Transverse colon (tissue), 4 donors: Measurements from ENCODE around the gene LCP2. TPM values are rescaled to one million over a fixed set of nuclear protein-coding genes. Genes with fewer than 3 reads are reported as not detected.

ENCODE experiments used
- DNase-seq: peaks from one replicate; pipeline ENCODE4 v3.0.0-alpha.2; 2019
- H3K27ac ChIP-seq, 4 donors: fragments of 200-600 bp; sonication (generic); 2 replicates each; pipeline ENCODE4 v1.5.1; 2016 to 2018; ENCODE audit warnings: inconsistent platforms in 4 of 4
- H3K27me3 ChIP-seq: fragments of 200-600 bp; sonication (generic); 2 replicates; pipeline ENCODE4 v1.5.1; 2017; ENCODE audit warnings: inconsistent platforms
- H3K36me3 ChIP-seq, 4 donors: fragments of 200-600 bp; sonication (generic); 2 replicates each; pipeline ENCODE4 v1.5.1; 2017 to 2019; ENCODE audit warnings: inconsistent platforms in 4 of 4
- H3K4me1 ChIP-seq, 4 donors: fragments of 200-600 bp; sonication (generic); 2 replicates each; pipeline ENCODE4 v1.5.1; 2017 to 2020; ENCODE audit warnings: inconsistent platforms in 4 of 4
- H3K4me3 ChIP-seq, 4 donors: fragments of 200-600 bp; sonication (generic); 1 replicate in 1 of 4; 2 replicates in 3 of 4; pipeline versions ENCODE4 v1.5.1 to v1.6.1; 2017 to 2019; ENCODE audit warnings: inconsistent platforms in 4 of 4
- H3K9me3 ChIP-seq, 2 donors: fragments of 200-600 bp; sonication (generic); 2 replicates each; pipeline ENCODE4 v1.5.1; 2017 to 2019; ENCODE audit warnings: inconsistent platforms in 2 of 2
- CTCF ChIP-seq, 5 experiments: fragments of 200-600 bp in 3 of 5; fragments of 450-650 bp in 2 of 5; sonication (generic) in 3 of 5; IDR thresholded peaks; 1 replicate in 2 of 5; 2 replicates in 3 of 5; pipeline ENCODE4 v1.5.1; 2016 to 2017; ENCODE audit warnings: antibody characterized with exemption in 5 of 5, inconsistent platforms in 3 of 5, mild to moderate bottlenecking in 2 of 5, moderate library complexity in 1 of 5
- EP300 ChIP-seq: sonication (generic); formaldehyde crosslinking; IDR thresholded peaks from one replicate; pipeline ENCODE4 v1.6.1; 2017; ENCODE audit warnings: antibody characterized with exemption, low read depth
- POLR2A ChIP-seq: fragments of 450-650 bp; IDR thresholded peaks from one replicate; pipeline ENCODE4 v1.6.1; 2016; ENCODE audit warnings: antibody characterized with exemption, mild to moderate bottlenecking, moderate library complexity
- POLR2AphosphoS5 ChIP-seq, 3 donors: sonication (generic); formaldehyde crosslinking; IDR thresholded peaks; one replicate each; pipeline ENCODE4 v1.6.1; 2016; ENCODE audit warnings: antibody characterized with exemption in 3 of 3
- WGBS, 2 donors: methylation state at CpG; one replicate each; pipeline ENCODE4 v1.1.5; 2018; ENCODE audit warnings: low coverage in 1 of 2; 5-methylcytosine and 5-hydroxymethylcytosine counted together
- in situ Hi-C, 4 donors: fragments of 200-750 bp; cut with MboI; loops; one replicate each; pipeline versions ENCODE4 v1.15.0 to v1.15.1; 2017; ENCODE audit warnings: low sequenced_read_pairs in 3 of 4, low pct_ligation_motif_present in 1 of 4, low pct_unique_long_range_greater_than_20kb in 1 of 4
- intact Hi-C: fragments of 100-400 bp; cut with DNase I; formaldehyde crosslinking; loops from one replicate; pipeline ENCODE4 v1.15.1; 2023; ENCODE audit warnings: low total_unique reads
- total RNA-seq, 4 donors: library from RNA; depleted of rRNA; stranded (reverse); fragments of >200 nt; gene quantifications; one replicate each; pipeline ENCODE4 v1.1.0, GENCODE V29; 2016

LCP2 gene
- total RNA-seq, 4 donors from 2014 or later: 2.6 to 33.0 (median 23.3) TPM

GRCh38 chr5:170211575-170212334 lies 85.8 kb downstream of the LCP2 start:
- intact Hi-C loops: no loop called here
- Histone ChIP-seq H3K36me3 (no peaks in the 10 kb centered on the region), H3K4me1 (no peaks in the 10 kb centered on the region), H3K9me3 (no peaks in the 10 kb centered on the region), H3K27me3 (no peaks in the 10 kb centered on the region), H3K27ac (no peak overlapping the region), H3K4me3 (no peak overlapping the region)
- TF ChIP-seq EP300: no peak
- no peak for TF ChIP-seq CTCF (IDR thresholded peaks at IDR 0.05)
- TF ChIP-seq POLR2AphosphoS5 (IDR thresholded peaks at IDR 0.05): no peak
- TF ChIP-seq POLR2A: no peak
- WGBS, 2 donors: 56 to 78% methylated on average over 1 of the region's 1 CpG
- no peak for DNase-seq
- in situ Hi-C loops: no loop called here

- Histone ChIP-seq H3K36me3 (no peaks in the 10 kb centered on the region), H3K9me3 (no peaks in the 10 kb centered on the region), H3K27me3 (no peaks in the 10 kb centered on the region), H3K4me1 (no peaks in the 10 kb centered on the region), H3K27ac (no peak overlapping the region), H3K4me3 (no peak overlapping the region)
- WGBS, 2 donors: 66 to 78% methylated on average over 8 of the region's 8 CpGs
- TF ChIP-seq POLR2AphosphoS5 (IDR thresholded peaks at IDR 0.05) (no peak), EP300 (no peak), CTCF (IDR thresholded peaks at IDR 0.05) (no peak), POLR2A (no peak)
- in situ Hi-C loops (no loop called here), intact Hi-C loops (no loop called here)
- DNase-seq: no peak
Observed at GRCh38 chr5:170206958-170207357, 90.6 kb downstream of the LCP2 start.

- Histone ChIP-seq H3K4me3 (no peak overlapping the region), H3K27ac (no peak overlapping the region), H3K4me1 (no peaks in the 10 kb centered on the region), H3K9me3 (no peaks in the 10 kb centered on the region), H3K36me3 (no peaks in the 10 kb centered on the region), H3K27me3 (no peaks in the 10 kb centered on the region)
- in situ Hi-C loops: no loop called here
- TF ChIP-seq CTCF (IDR thresholded peaks at IDR 0.05) (no peak), EP300 (no peak), POLR2A (no peak), POLR2AphosphoS5 (IDR thresholded peaks at IDR 0.05) (no peak)
- 27 to 43% methylated on average over 1 to 3 of the region's 3 CpGs for WGBS, 2 donors
- intact Hi-C loops: no loop called here
- no peak for DNase-seq
Observed at GRCh38 chr5:170206216-170206615, 91.4 kb downstream of the LCP2 start.

- Histone ChIP-seq H3K9me3 (no peaks in the 10 kb centered on the region), H3K27me3 (no peaks in the 10 kb centered on the region), H3K27ac (no peak overlapping the region), H3K4me1 (no peaks in the 10 kb centered on the region), H3K36me3 (no peaks in the 10 kb centered on the region), H3K4me3 (no peak overlapping the region)
- in situ Hi-C loops: no loop called here
- TF ChIP-seq POLR2AphosphoS5 (IDR thresholded peaks at IDR 0.05) (no peak), CTCF (IDR thresholded peaks at IDR 0.05) (no peak), POLR2A (no peak), EP300 (no peak)
- no peak for DNase-seq
- WGBS, 2 donors: 83% methylated on average over 5 of the region's 5 CpGs; no CpG with 5 or more reads in 1 of the 2 donors
- intact Hi-C loops: no loop called here
Observed at GRCh38 chr5:170204202-170204601, 93.4 kb downstream of the LCP2 start.
